ENCODE measurements around the gene MYO16. TPM values are rescaled to one million over a fixed set of nuclear protein-coding genes. Genes with fewer than 3 reads are reported as not detected.

The MYO16 gene
- total RNA-seq, 1 donor from 2014 or later = 22.0 TPM

- TF ChIP-seq, protein P1, sequence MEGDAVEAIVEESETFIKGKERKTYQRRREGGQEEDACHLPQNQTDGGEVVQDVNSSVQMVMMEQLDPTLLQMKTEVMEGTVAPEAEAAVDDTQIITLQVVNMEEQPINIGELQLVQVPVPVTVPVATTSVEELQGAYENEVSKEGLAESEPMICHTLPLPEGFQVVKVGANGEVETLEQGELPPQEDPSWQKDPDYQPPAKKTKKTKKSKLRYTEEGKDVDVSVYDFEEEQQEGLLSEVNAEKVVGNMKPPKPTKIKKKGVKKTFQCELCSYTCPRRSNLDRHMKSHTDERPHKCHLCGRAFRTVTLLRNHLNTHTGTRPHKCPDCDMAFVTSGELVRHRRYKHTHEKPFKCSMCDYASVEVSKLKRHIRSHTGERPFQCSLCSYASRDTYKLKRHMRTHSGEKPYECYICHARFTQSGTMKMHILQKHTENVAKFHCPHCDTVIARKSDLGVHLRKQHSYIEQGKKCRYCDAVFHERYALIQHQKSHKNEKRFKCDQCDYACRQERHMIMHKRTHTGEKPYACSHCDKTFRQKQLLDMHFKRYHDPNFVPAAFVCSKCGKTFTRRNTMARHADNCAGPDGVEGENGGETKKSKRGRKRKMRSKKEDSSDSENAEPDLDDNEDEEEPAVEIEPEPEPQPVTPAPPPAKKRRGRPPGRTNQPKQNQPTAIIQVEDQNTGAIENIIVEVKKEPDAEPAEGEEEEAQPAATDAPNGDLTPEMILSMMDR (IDR thresholded peaks at IDR 0.05; ENCODE audit: partially characterized antibody, unreplicated experiment) = no peak
- H3K27ac Mint-ChIP-seq (ENCODE audit: unreplicated experiment) = no peak overlapping the region
- no peak for DNase-seq
- peaks cover 27% of the 10 kb centered on the region for H3K4me1 Mint-ChIP-seq (ENCODE audit: low read depth, unreplicated experiment)
- no peak overlapping the region for H3K4me3 Mint-ChIP-seq (ENCODE audit: unreplicated experiment)
- H3K27me3 Mint-ChIP-seq (ENCODE audit: unreplicated experiment) = peaks cover 2% of the 10 kb centered on the region
- no peaks in the 10 kb centered on the region for H3K36me3 Mint-ChIP-seq (ENCODE audit: unreplicated experiment)
- peaks cover 3% of the 10 kb centered on the region for H3K9me3 Mint-ChIP-seq (ENCODE audit: unreplicated experiment)
These were observed 575.2 kb downstream of the MYO16 start for GRCh38 chr13:109204657-109205056.

DNA sequence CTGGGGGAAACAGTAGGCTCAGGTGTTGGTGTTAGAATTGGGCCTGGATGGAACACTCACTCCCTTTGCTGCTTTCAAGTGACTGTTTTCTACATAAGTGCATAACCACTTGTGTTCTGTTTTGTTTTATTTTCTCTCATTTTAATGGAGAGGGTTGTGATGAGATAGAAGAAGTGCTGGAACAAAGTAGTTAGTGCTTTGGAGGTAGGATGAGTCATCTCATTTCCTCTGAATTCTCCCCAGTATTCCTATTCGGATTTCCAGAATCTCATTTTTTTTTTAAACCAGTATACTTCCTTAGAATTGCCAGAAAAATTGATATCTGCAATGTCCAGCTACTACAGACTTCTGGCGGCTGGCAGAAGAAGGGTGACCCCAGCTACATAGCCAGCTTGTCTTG is 575.9 kb downstream of the MYO16 start:
- H3K36me3 Mint-ChIP-seq (ENCODE audit: unreplicated experiment) = no peaks in the 10 kb centered on the region
- peaks cover 3% of the 10 kb centered on the region for H3K9me3 Mint-ChIP-seq (ENCODE audit: unreplicated experiment)
- no peak for DNase-seq
- TF ChIP-seq, protein P1 (IDR thresholded peaks at IDR 0.05; ENCODE audit: partially characterized antibody, unreplicated experiment) = no peak
- H3K4me1 Mint-ChIP-seq (ENCODE audit: low read depth, unreplicated experiment) = peaks cover 26% of the 10 kb centered on the region
- H3K27me3 Mint-ChIP-seq (ENCODE audit: unreplicated experiment) = peaks cover 2% of the 10 kb centered on the region
- H3K27ac Mint-ChIP-seq (ENCODE audit: unreplicated experiment) = no peak overlapping the region
- H3K4me3 Mint-ChIP-seq (ENCODE audit: unreplicated experiment) = no peak overlapping the region

DNA sequence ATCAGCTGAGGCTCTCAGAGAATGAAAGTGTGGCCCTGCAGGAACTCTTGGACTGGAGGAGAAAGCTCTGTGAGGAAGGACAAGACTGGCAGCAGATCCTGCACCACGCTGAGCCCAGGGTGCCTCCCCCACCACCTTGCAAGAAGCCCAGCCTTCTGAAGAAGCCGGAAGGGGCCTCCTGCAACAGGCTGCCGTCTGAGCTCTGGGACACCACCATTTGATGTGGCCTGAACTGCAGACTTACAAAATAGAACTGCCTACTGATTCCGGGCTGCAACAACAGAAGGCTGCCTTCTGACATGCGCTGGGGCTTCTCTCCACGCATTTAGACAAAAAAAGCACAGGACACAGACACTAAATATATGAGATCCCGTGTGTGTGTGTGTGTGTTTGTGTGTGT is 577.2 kb downstream of the MYO16 start:
- peaks cover 3% of the 10 kb centered on the region for H3K9me3 Mint-ChIP-seq (ENCODE audit: unreplicated experiment)
- H3K4me1 Mint-ChIP-seq (ENCODE audit: low read depth, unreplicated experiment) = peaks cover 26% of the 10 kb centered on the region
- DNase-seq = no peak
- peaks cover 2% of the 10 kb centered on the region for H3K27me3 Mint-ChIP-seq (ENCODE audit: unreplicated experiment)
- H3K4me3 Mint-ChIP-seq (ENCODE audit: unreplicated experiment) = no peak overlapping the region
- peak overlapping the region; percentile 11 for H3K27ac Mint-ChIP-seq (ENCODE audit: unreplicated experiment)
- TF ChIP-seq, protein P1 (IDR thresholded peaks at IDR 0.05; ENCODE audit: partially characterized antibody, unreplicated experiment) = no peak
- no peaks in the 10 kb centered on the region for H3K36me3 Mint-ChIP-seq (ENCODE audit: unreplicated experiment)

DNA sequence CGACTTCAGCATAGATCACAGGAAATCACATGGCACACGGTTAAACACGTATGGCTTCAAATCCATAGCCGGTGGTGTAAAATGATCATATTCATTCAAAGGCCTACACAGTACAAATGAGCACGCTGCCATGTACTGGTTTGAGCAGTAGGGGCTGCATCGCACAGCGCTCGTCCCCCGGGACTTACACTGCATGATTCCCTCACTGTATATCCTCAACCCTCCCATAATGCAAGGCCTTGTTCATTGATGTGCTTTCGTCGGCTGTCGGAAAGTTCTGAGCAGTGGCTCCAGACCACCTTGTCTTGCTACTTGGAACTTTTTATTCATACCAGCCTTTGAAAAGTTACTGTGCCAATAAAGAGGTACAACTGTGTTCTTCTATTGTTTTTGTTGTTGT is 578.2 kb downstream of the MYO16 start:
- TF ChIP-seq, protein P1 (IDR thresholded peaks at IDR 0.05; ENCODE audit: partially characterized antibody, unreplicated experiment) = peak; percentile 23
- H3K4me3 Mint-ChIP-seq (ENCODE audit: unreplicated experiment) = no peak overlapping the region
- peaks cover 31% of the 10 kb centered on the region for H3K4me1 Mint-ChIP-seq (ENCODE audit: low read depth, unreplicated experiment)
- H3K9me3 Mint-ChIP-seq (ENCODE audit: unreplicated experiment) = peaks cover 3% of the 10 kb centered on the region
- peak; percentile 52 for DNase-seq
- peaks cover 2% of the 10 kb centered on the region for H3K27me3 Mint-ChIP-seq (ENCODE audit: unreplicated experiment)
- H3K27ac Mint-ChIP-seq (ENCODE audit: unreplicated experiment) = no peak overlapping the region
- H3K36me3 Mint-ChIP-seq (ENCODE audit: unreplicated experiment) = no peaks in the 10 kb centered on the region

- H3K4me3 Mint-ChIP-seq (ENCODE audit: unreplicated experiment) = no peak overlapping the region
- DNase-seq = no peak
- H3K4me1 Mint-ChIP-seq (ENCODE audit: low read depth, unreplicated experiment) = peaks cover 31% of the 10 kb centered on the region
- TF ChIP-seq, protein P1 (IDR thresholded peaks at IDR 0.05; ENCODE audit: partially characterized antibody, unreplicated experiment) = no peak
- H3K36me3 Mint-ChIP-seq (ENCODE audit: unreplicated experiment) = no peaks in the 10 kb centered on the region
- no peak overlapping the region for H3K27ac Mint-ChIP-seq (ENCODE audit: unreplicated experiment)
- peaks cover 2% of the 10 kb centered on the region for H3K27me3 Mint-ChIP-seq (ENCODE audit: unreplicated experiment)
- peaks cover 3% of the 10 kb centered on the region for H3K9me3 Mint-ChIP-seq (ENCODE audit: unreplicated experiment)
These were observed 579.1 kb downstream of the MYO16 start for GRCh38 chr13:109208522-109208921.
